ENCODE data around the gene RANBP17.
A peak's percentile ranks its signal among the peaks of the same experiment; 100 is the strongest.

- no peak for TF ChIP-seq ZFP30 (CRISPR knock-in tag; IDR thresholded peaks at IDR 0.05)
- TF ChIP-seq TCF4 (CRISPR knock-in tag; IDR thresholded peaks at IDR 0.05; ENCODE audit: borderline replicate concordance): no peak
- TF ChIP-seq ZC3H10 (CRISPR knock-in tag; IDR thresholded peaks at IDR 0.05): no peak
- TF ChIP-seq ISL1 (CRISPR knock-in tag; IDR thresholded peaks at IDR 0.05): peak; percentile 76
- TF ChIP-seq ZFP3 (CRISPR knock-in tag; IDR thresholded peaks at IDR 0.05): no peak
- no peak for TF ChIP-seq ZNF70 (CRISPR knock-in tag; IDR thresholded peaks at IDR 0.05)
- no peak for TF ChIP-seq ARNTL (CRISPR knock-in tag; IDR thresholded peaks at IDR 0.05; ENCODE audit: borderline replicate concordance, low read depth)
- TF ChIP-seq CSDC2 (CRISPR knock-in tag; IDR thresholded peaks at IDR 0.05): no peak
- TF ChIP-seq PPARA (CRISPR knock-in tag; IDR thresholded peaks at IDR 0.05; ENCODE audit: borderline replicate concordance): no peak
- no peak for TF ChIP-seq SNAI2 (CRISPR knock-in tag; IDR thresholded peaks at IDR 0.05)
- TF ChIP-seq ESRRG (CRISPR knock-in tag; IDR thresholded peaks at IDR 0.05): no peak
- TF ChIP-seq CREB5 (CRISPR knock-in tag; IDR thresholded peaks at IDR 0.05; ENCODE audit: low read depth): no peak
Observed at GRCh38 chr5:171139227-171139626, 277.4 kb downstream of the RANBP17 start.

Data from SK-N-SH treated with all-trans-retinoic acid at 6 μM for 48 hours (cell line).